Left ventricle myocardium inferior (tissue), 1 donor: Measurements from ENCODE around the gene EIF2S3. TPM values are rescaled to one million over a fixed set of nuclear protein-coding genes. Genes with fewer than 3 reads are reported as not detected.

Source experiments
- DNase-seq: peaks from one replicate; pipeline ENCODE4 v3.0.0-alpha.2; 2020
- H3K27ac ChIP-seq: fragments of 200-600 bp; replicated peaks from 2 replicates; pipeline ENCODE4 v1.8.0; 2021
- H3K27me3 ChIP-seq: fragments of 200-600 bp; 2 replicates; pipeline ENCODE4 v1.8.0; 2021; ENCODE audit warnings: low read depth
- H3K36me3 ChIP-seq: fragments of 200-600 bp; 2 replicates; pipeline ENCODE4 v1.8.0; 2021
- H3K4me1 ChIP-seq: fragments of 200-600 bp; 2 replicates; pipeline ENCODE4 v1.8.0; 2021
- H3K4me3 ChIP-seq: fragments of 200-600 bp; 2 replicates; pipeline ENCODE4 v1.8.0; 2021; ENCODE audit warnings: mild to moderate bottlenecking, moderate library complexity
- H3K9me3 ChIP-seq: fragments of 200-600 bp; replicated peaks from 2 replicates; pipeline ENCODE4 v1.8.0; 2021
- intact Hi-C: fragments of 100-400 bp; cut with micrococcal nuclease; formaldehyde crosslinking; loops from one replicate; pipeline ENCODE4 v1.11.0; 2022
- total RNA-seq: library from RNA; stranded (reverse); fragmentation: NEBNext Ultra II Directional; extraction: Animal tissue kit (Norgen Biotek cat#: 25700); gene quantifications from one replicate; pipeline ENCODE4 v1.2.1, GENCODE V29; 2021
- TF ChIP-seq, protein P1 (sequence below): fragments of 200-600 bp; IDR thresholded peaks from 2 replicates; pipeline ENCODE4 v1.8.0; 2021; ENCODE audit warnings: antibody characterized with exemption, mild to moderate bottlenecking, borderline replicate concordance
- donor health status: DM: no; HTN: yes; CAD: no; lungs with severe emphysema.

The EIF2S3 gene
- total RNA-seq, 1 donor from 2014 or later, result 71.0 TPM

DNA sequence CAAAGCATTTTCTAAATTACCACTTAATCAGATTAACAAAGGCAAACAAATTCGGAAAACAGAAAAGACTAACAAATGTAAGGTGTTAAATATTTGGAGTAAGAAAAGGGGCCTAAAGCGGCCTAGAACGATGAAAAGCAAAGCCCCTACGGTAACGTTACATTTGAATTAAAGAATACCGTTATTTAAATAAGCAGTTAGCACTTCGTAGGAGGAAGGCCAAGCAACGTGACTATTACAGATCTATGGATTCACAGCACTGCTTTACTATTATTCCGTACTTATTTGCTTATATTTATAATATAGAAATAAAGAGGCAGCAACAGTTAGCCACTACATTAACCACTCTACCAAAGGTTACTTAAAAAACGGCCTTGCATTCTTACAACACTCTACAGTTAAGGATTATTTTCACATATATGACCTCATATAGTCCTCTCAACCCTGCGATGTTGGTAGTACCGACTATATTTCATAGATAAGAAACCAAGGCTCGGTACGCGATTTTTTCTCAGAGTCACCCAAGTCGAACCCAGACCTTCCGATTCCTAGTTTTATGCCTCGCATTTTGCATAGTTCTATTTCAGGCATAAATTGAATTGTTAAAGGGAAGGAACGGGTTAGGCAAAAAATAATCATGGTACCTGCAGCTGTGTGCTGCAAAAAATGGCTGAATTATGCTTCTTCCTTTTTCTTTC is 30.6 kb upstream of the EIF2S3 start:
- DNase-seq, result no peak
- H3K4me3 ChIP-seq, result peak overlapping the region; percentile 86
- TF ChIP-seq, protein P1, sequence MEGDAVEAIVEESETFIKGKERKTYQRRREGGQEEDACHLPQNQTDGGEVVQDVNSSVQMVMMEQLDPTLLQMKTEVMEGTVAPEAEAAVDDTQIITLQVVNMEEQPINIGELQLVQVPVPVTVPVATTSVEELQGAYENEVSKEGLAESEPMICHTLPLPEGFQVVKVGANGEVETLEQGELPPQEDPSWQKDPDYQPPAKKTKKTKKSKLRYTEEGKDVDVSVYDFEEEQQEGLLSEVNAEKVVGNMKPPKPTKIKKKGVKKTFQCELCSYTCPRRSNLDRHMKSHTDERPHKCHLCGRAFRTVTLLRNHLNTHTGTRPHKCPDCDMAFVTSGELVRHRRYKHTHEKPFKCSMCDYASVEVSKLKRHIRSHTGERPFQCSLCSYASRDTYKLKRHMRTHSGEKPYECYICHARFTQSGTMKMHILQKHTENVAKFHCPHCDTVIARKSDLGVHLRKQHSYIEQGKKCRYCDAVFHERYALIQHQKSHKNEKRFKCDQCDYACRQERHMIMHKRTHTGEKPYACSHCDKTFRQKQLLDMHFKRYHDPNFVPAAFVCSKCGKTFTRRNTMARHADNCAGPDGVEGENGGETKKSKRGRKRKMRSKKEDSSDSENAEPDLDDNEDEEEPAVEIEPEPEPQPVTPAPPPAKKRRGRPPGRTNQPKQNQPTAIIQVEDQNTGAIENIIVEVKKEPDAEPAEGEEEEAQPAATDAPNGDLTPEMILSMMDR, result no peak
- peaks cover 13% of the 10 kb centered on the region for H3K4me1 ChIP-seq
- intact Hi-C loops, result no loop called here
- H3K27me3 ChIP-seq, result no peaks in the 10 kb centered on the region
- no peaks in the 10 kb centered on the region for H3K36me3 ChIP-seq
- H3K9me3 ChIP-seq, result no peaks in the 10 kb centered on the region
- H3K27ac ChIP-seq, result peak overlapping the region; percentile 96

DNA sequence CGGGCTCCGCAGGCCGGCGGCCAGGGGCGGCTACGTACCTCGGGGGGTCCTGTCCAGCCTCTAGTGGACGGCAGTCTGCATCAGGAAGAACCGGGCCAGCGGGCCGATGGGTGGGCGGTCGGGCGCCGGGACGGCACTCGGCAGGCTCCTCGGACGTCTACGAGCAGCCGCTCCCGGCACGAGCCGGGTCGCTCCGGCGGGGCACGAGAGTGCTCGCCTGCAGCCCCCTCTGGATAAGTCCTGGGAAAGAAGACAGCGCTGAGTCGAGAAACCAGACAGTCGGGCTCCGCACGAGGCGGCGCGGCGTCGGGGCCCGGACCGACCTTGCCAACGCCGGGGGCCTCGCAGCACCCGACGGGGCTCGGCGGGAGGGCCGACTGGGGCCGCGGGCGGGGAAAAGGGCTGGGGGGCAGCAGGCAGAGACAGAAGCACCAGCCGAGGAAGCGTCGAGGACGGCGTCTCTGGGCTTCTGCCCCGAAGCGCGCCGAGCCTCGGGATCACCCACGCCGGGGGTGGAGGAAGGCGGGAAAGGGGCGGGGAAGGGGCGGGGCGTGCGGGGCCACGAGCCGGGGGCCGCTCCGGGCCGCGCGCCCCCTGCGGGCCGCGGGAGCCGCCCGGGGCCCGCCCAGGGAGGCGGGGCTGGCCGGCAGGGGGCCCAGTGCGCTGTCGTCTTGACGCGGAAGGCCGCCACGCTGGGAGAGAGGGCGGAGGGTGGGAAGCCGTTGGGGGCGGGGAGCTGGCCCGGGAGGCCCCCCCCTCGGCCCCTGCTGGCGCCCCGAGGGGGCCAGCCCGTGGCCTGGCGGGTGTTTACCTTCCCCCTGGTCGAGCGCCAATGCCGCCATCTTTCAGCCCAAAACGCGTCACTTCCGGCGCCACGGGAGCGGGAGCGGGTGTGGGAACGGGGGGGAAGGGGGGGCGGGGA is 29.7 kb upstream of the EIF2S3 start:
- peaks cover 8% of the 10 kb centered on the region for H3K4me1 ChIP-seq
- TF ChIP-seq, protein P1, result no peak
- no peaks in the 10 kb centered on the region for H3K36me3 ChIP-seq
- intact Hi-C loops, result no loop called here
- peak overlapping the region; percentile 86 for H3K4me3 ChIP-seq
- peak overlapping the region; percentile 96 for H3K27ac ChIP-seq
- no peaks in the 10 kb centered on the region for H3K27me3 ChIP-seq
- DNase-seq, result peak; percentile 90
- no peaks in the 10 kb centered on the region for H3K9me3 ChIP-seq

DNA sequence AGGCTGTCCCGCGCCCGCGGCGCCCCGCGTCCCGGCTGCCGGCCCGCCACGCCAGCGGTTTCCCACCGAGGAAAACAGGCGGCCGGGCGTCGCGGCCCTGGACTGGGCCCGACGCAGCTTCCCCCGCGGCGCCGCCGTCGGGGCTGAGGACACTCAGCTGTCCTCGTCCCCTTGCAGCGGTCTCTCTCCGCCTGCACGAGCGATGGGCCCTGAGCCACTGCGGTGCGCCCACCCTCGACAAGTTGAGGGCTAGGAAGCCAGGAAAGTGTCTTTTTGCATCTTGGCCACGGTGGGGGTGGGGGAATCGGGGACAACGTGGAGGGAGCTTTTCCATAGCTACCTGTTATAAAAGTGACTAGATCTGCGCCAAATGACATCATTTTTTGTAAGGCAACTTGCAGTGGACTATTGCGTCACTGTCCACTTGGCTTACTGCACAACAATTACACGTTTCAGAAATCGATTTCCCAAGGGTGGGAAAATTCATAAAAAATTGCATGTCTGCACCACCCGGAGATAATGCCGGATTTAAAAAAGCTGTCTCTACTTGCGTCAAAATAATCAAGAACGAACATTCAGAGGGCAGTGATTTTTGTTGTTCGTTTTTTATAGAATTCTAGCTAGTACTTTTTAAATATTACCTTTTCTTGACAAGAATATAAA is 28.9 kb upstream of the EIF2S3 start:
- H3K27me3 ChIP-seq, result no peaks in the 10 kb centered on the region
- intact Hi-C loops, result no loop called here
- H3K9me3 ChIP-seq, result no peaks in the 10 kb centered on the region
- H3K36me3 ChIP-seq, result no peaks in the 10 kb centered on the region
- peak overlapping the region; percentile 96 for H3K27ac ChIP-seq
- DNase-seq, result no peak
- TF ChIP-seq, protein P1, result no peak
- H3K4me3 ChIP-seq, result peak overlapping the region; percentile 86
- peaks cover 5% of the 10 kb centered on the region for H3K4me1 ChIP-seq

DNA sequence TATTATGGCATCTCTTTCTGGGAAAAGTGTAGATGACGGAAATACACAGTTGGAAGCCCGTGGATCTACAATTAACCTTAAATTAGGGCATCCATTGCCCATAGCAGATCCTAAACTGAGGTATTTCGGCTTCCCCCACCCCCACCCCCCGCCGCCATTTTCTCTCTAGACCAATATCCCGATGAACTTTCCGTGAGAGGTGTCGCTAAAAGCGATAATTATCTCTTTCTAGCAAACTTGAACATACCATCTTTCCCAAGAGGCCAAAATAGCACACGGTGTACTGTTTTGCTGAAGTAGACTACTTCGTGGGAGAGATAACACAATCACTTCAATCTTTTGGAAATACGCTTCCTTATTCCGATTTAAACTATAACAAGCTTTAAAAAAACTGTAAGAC is 28.3 kb upstream of the EIF2S3 start:
- intact Hi-C loops, result no loop called here
- Histone ChIP-seq H3K9me3 (no peaks in the 10 kb centered on the region), H3K27me3 (no peaks in the 10 kb centered on the region), H3K27ac (peak overlapping the region; percentile 96), H3K36me3 (no peaks in the 10 kb centered on the region), H3K4me1 (peaks cover 5% of the 10 kb centered on the region), H3K4me3 (peak overlapping the region; percentile 86)
- no peak for DNase-seq
- TF ChIP-seq, protein P1, result no peak

DNA sequence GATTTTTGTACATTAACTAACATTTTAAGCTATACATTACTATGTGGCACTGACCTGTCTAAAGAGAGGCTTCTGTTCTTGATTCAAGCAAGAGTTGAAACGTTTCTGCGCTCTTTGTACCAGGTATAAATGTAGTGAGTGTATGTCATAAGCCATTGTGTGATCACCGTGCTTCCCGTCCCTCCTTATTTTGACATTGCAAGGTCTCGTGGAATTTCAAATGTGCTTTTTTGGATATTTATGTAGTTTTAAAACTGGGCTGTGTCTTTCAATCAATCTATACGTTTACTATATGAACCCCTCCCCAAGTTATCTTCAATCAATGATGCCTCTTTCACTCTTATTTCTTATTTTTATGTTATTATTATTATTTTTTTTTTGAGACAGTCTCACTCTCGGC is 27.7 kb upstream of the EIF2S3 start, which contains the start of gene KLHL15:
Gene KLHL15, minus strand, starts transcription at position 101 of the 400 bp plus-strand sequence. CDS start 20,493 bp downstream, outside the sequence.
- no peak for DNase-seq
- Histone ChIP-seq H3K9me3 (no peaks in the 10 kb centered on the region), H3K36me3 (no peaks in the 10 kb centered on the region), H3K27me3 (no peaks in the 10 kb centered on the region), H3K4me3 (peak within 1 kb of the TSS; percentile 86), H3K4me1 (peaks cover 5% of the 10 kb centered on the region), H3K27ac (peak within 1 kb of the TSS; percentile 96)
- intact Hi-C loops, result no loop called here
- TF ChIP-seq, protein P1, result no peak
